ENCODE measurements around the gene RHOD.

The RHOD gene

DNA sequence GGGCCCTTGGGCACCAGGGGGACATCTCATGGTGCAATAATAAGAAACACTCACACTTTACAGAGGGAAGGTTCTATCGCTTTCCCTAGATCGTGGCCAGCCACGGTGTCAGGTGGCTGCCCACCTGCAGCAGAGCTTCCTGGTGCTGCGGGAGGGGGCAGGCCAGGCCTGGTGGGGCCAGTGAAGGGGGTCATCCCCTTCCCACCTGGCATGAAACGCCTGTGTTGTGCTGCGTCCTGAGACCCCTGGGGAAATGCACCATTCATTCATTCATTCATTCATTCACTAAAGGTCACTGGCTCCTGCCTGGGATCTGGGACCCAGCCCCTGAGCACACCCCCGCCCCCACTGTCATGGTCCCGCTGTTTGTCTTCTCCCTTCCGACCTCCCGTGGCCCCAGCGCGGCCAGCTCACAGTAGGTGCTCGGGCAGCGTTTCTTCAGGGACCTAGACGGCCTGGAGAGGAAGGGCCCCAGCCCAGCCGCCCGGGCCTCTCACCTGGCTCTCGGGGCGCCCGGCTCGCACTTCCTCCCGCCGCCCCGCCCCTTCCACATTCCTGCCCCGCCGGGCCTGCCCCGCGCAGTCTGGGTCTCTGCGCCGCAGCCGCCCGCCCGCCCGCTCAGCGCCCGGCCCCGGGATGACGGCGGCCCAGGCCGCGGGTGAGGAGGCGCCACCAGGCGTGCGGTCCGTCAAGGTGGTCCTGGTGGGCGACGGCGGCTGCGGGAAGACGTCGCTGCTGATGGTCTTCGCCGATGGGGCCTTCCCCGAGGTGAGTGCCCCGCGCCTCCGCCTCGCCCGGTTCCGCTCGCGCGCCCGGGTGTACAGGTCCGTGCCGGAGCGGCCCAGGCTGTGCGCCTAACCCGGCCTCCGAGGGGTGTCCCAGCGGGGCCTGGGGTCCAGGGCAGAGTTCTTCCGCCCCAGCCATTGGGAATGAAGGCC lies at the start of gene RHOD:
TSS of gene RHOD (plus strand) at position 581 of the 938 bp plus-strand sequence. CDS start at position 637, 56 bp downstream.
- peak; percentile 10 for DNase-seq

DNA sequence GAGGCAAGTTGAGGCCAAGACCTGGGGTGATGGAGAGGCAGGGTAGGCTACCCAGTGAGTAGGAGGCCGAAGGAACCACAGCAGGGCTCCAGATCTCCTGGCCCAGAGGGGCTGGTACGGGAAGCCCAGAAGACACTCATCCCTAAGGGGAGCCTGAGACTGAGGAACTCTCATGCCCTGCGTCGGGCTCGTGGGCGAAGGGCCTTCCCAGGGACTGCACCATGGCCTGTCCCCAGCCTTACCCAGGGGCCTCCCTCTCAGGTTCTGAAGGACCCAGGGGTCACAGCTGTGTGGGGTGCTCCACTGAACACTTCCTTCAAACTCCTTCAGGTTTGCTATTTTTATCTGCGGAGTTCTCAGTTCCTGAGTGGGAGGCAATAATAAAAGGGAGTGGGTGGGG lies 49.5 kb upstream of the RHOD start:
- no peak for DNase-seq

- DNase-seq = no peak
Measured at GRCh38 chr11:67010296-67010905, 46.2 kb upstream of the RHOD start.

DNA sequence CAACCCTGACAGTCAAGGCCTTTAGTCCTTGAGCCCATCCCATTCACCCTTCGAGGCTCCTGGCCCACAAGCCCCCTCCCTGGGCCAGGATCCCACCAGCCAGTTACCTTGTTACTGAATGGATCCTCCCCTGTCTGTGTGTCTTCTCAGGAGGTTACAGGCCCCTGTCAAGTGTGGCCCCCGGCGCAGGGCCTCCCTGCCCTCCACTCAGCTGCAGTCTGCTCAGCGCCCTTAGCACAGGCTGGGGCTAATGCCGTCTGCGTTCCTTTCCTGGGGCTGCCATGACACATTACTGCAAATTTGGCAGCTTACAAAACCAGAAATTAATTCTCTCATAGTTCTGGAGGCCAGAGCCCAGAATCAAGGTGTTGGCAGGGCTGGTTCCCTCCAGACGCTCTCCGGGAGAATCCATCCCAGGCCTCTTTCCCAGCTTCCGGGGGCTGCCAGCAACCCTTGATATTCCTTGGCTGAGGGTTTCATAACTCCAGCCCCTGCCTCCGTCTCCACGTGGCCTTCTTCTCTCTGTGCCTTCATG lies 43.1 kb upstream of the RHOD start:
- no peak for DNase-seq

GRCh38 chr11:67014343-67014742 lies 42.3 kb upstream of the RHOD start:
- no peak for DNase-seq

- no peak for DNase-seq
Measured at GRCh38 chr11:67015048-67015447, 41.6 kb upstream of the RHOD start.

GRCh38 chr11:67016550-67016949 lies 40.1 kb upstream of the RHOD start:
- no peak for DNase-seq

- no peak for DNase-seq
Measured at GRCh38 chr11:67020949-67021348, 35.7 kb upstream of the RHOD start.

DNA sequence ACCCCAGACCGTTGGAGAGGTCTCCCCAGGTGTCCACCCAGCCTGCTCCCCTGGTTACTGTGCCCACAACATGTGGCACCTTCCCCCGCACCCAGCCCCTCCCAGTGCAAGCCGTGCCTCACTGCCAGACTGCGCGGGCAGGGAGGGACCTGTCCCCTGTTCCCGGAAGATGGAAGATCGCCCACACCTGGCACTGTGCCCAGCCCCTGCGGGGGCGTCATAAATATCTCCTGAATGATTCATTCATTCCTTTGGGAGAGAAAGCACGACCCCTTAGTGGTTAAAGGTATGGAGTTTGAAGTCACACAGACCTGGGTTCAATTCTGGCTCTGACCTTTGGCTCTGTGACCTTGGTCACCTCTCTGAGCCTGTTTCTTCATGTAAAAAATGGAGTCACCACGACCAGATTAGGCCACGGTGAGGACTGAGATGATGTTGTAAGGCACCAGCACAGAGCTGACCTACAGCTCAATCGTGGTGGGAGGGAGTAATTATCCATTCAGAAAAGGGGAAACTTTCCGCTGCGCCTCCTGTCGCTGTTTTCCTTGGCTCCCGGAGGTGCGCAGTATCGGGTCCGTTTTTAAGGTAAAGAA lies 34.2 kb upstream of the RHOD start:
- DNase-seq = no peak

DNA sequence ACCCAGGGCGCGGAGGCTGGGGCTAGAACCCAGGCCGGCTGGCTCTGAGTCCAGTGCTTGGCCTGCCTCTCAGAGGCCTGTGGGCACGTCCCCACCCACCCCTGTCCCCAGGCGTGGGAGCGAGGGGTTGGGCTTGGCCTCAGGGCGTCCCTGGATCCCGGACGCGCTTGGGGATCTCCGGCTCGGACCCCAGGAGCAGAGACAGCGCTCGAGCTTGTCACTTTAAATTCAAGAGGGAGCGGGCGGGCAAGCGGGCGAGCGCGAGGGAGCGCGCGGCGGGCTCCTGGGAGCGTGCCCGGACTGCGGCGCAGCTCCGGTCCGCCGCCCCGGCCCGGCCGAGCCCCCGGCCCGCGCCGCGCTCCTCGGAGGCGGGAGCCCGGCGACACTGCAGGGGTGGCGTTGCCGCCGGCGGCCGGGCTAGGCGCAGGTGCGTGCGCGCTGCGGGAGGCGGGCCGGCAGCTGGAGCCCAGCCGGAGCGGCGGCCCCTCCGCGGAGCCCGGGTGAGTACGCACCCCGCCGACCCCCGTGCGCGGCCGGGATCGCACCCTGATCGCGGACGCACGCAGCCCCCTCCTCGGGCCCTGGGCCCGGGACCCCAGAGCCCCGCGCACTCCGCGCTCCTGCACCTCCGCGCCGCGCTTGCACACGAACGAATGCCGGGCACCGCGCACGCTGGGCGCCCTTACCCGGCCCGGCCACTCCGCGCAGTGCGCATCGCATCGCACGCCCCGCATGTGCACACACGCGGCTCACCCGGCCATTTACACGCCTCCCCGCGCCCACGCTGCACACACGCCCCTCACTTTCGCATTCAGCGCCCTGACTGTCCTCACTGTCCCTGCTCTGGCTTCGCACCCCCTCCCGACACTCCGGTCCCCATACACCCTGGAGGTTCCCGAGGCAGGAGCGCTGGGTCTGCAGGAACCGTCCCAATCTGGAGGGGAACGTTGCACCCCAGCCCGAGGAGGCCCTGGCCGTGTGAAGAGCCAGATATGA lies 33.4 kb upstream of the RHOD start, which contains the start of gene SYT12:
TSS of gene SYT12 (plus strand) at position 174 of the 996 bp plus-strand sequence. CDS start 7,011 bp downstream, outside the sequence.
- DNase-seq = no peak

- no peak for DNase-seq
Measured at GRCh38 chr11:67023957-67024353, 32.7 kb upstream of the RHOD start.

- peak; percentile 66 for DNase-seq
Measured at GRCh38 chr11:67024410-67024809, 32.2 kb upstream of the RHOD start.

- no peak for DNase-seq
Measured at GRCh38 chr11:67024966-67025365, 31.7 kb upstream of the RHOD start.

DNA sequence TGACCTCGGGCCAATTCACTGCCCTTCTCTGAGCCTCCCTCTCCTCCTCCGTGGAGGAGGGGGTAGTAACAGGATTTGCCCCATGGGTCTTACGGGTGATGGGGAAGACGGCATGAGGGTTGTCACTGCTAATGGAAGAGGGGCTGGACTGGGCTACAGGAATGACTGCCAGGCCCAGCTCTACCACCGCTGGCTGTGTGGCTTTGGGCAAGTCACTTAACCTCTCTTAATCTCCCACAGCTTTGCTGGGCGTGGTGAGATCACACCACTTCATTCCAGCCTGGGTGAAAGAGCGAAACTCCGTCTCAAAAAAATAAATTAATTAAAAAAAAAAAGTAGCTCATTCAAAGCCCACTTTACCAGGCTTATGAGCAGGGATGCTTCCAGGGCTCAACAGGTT lies 30.9 kb upstream of the RHOD start:
- DNase-seq = no peak

- DNase-seq = no peak
Measured at GRCh38 chr11:67026941-67027340, 29.7 kb upstream of the RHOD start.

DNA sequence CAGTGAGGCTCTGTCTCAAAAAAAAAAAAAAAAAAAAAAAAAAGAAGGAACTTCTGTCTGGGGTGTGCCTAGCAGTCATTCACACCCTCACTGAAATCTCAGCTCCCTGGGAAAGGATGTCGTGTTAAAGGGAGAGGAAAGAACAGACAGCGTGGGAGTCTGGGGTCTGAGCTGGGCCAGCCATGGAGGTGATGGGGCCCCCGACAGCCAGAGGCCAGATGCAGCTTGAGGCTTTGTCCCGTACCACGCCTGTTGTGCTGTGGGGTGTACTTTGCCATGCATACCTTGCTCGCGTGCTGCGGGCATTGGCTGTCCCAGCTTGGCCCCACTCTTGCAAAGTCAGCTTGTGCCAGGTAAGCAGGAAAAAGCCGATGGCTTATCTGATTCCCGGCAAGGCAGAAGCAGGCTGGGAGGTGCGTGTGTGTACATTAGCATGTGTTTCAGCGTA lies 29.1 kb upstream of the RHOD start:
- DNase-seq = no peak

GRCh38 chr11:67027943-67028542 lies 28.6 kb upstream of the RHOD start:
- DNase-seq = no peak

DNA sequence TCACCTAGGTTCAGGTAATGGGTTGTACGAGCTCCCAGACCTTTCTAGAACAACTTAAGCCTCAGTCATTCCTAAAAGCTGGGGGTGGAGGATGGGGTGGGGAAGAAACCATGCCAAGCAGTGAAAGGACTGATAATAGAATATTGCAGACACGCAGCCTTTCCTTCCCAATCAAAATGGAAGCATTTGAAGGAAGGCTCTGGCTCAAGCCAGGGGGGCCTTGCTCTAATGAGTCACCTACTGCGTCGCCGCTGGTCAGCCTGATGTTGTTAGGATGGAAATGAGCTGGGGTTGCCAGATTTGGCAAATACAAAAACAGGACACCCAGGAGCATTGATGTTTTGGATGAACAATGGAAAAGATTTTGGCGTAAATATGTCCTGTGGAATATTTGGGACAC lies 27.5 kb upstream of the RHOD start:
- DNase-seq = no peak

DNA sequence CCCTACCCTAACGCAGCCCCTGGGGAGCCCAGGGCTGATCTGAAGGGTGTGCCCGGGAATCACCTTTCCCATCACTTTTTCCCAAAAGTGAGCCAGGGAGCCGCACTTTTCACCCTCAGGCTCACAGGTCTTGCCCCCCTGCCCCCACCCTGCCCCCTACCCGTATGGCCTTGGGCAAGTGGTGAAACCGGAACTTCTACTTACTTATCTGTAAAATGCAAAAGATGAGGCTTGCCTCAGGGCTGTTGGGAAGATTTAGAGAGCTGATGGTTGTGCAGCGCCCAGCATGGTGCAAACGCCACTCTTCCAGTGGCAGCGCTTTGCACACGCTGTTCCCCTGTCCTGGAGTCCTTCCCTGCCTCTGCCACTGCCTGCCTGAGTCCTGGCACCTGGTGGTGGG lies 25.7 kb upstream of the RHOD start:
- DNase-seq = no peak

DNA sequence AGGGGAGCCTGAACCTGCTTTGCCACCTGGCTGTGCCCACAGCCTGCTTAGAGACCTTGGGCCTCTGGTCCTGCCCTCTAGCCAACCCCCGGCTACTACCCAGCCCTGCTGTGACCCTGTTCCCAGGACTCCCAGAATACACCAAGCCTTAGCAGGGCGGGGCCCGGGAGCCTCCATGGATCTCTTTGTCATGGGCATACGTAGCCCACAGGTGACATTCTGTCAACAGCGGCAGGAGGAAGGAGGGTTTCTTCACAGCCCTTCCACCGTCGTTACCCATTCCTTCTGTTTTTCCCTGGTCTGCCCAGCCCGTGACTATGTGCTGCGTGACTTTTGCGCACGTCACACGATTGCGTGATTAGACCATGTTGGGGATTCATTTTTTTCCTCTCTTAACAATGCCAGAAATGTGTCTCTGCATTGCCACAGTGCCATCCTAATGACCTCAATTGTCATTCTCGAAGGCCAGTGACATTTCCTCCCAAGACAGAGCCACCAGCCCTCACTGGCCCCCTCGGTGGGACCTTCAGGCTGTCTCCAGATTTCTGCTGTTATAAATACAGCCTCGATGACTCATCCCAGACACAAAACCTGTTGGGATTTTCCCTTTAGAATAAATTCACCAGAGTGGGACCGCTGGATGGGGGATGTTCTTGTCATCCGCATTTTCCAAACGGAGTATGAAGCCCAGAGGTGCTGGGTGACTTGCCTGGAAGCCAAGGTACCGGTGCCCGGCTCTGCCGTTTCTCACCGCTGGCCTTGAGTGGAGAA lies 24.7 kb upstream of the RHOD start:
- no peak for DNase-seq
